IMR-90 (cell line): ENCODE measurements around the gene EHD4. TPM values are rescaled to one million over a fixed set of nuclear protein-coding genes. Genes with fewer than 3 reads are reported as not detected.

Source experiments
- ATAC-seq: fragments of 200-7000 bp; cut with Tn5 transposase; 2 replicates; pipeline ENCODE4 v1.9.1; 2020; ENCODE audit warnings: low read depth, mild to moderate bottlenecking, moderate library complexity
- BruUV-seq: library from RNA; stranded (reverse); fragments of 400-500 nt; replicated peaks from 2 replicates; lab custom pipeline; 2021; lab: Mats Ljungman, UMichigan
- CTCF ChIA-PET: fragments of 300-600 bp; formaldehyde crosslinking; extraction: SDS; loops from one replicate; lab custom pipeline; 2021; ENCODE audit warnings: antibody characterized with exemption; lab: Yijun Ruan, JAX
- POLR2A ChIA-PET: fragments of 300-600 bp; sonication (Branson Sonifier 250); formaldehyde crosslinking; loops from one replicate; lab custom pipeline; 2022; ENCODE audit warnings: antibody characterized with exemption; ENCODE audit not compliant: unreplicated experiment; lab: Charles Lee
- DNase-seq: peaks from one replicate; pipeline ENCODE4 v3.0.0; 2013
- H2AFZ ChIP-seq: replicated peaks from 2 replicates; pipeline ENCODE3; 2013; ENCODE audit warnings: low read length, mild to moderate bottlenecking; ENCODE audit not compliant: poor library complexity
- H2AK5ac ChIP-seq: 2 replicates; pipeline ENCODE4 v1.6.1; 2013; ENCODE audit warnings: low read depth, low read length, inconsistent platforms
- H2AK9ac ChIP-seq: replicated peaks from 2 replicates; pipeline ENCODE3; 2013; ENCODE audit warnings: mild to moderate bottlenecking, low read depth, low read length, moderate library complexity; ENCODE audit not compliant: poor library complexity
- H2BK120ac ChIP-seq: 2 replicates; pipeline ENCODE4 v1.6.1; 2013; ENCODE audit warnings: low read depth, low read length, inconsistent platforms
- H2BK15ac ChIP-seq: 3 replicates; pipeline ENCODE4 v1.6.1; 2013; ENCODE audit warnings: low read depth, low read length, inconsistent platforms
- H2BK20ac ChIP-seq: 2 replicates; pipeline ENCODE4 v1.6.1; 2013; ENCODE audit warnings: low read depth, mild to moderate bottlenecking, inconsistent platforms, low read length, moderate library complexity
- H2BK5ac ChIP-seq: 2 replicates; pipeline ENCODE4 v1.6.1; 2013; ENCODE audit warnings: mild to moderate bottlenecking, low read depth, low read length, inconsistent platforms; ENCODE audit not compliant: poor library complexity, severe bottlenecking
- H3K14ac ChIP-seq: replicated peaks from 2 replicates; pipeline ENCODE4 v1.6.1; 2013; ENCODE audit warnings: low read depth, low read length, inconsistent platforms
- H3K18ac ChIP-seq: 2 replicates; pipeline ENCODE4 v1.6.1; 2013; ENCODE audit warnings: low read depth, low read length, control low read depth
- H3K23ac ChIP-seq: 2 replicates; pipeline ENCODE4 v1.6.1; 2013; ENCODE audit warnings: low read depth, low read length, inconsistent platforms
- H3K27ac ChIP-seq: 2 replicates; pipeline ENCODE4 v1.5.1; 2013; ENCODE audit warnings: mild to moderate bottlenecking, control low read depth, low read length; ENCODE audit not compliant: insufficient read depth
- H3K27me3 ChIP-seq: 2 replicates; pipeline ENCODE4 v1.6.1; 2013; ENCODE audit warnings: low read length; ENCODE audit not compliant: control insufficient read depth, insufficient read depth
- H3K36me3 ChIP-seq: 2 replicates; pipeline ENCODE4 v1.6.1; 2013; ENCODE audit warnings: low read length, mixed read lengths; ENCODE audit not compliant: control insufficient read depth, insufficient read depth
- H3K4ac ChIP-seq: 2 replicates; pipeline ENCODE4 v1.6.1; 2013; ENCODE audit warnings: low read depth, low read length, inconsistent platforms
- H3K4me1 ChIP-seq: 2 replicates; pipeline ENCODE4 v1.6.1; 2013; ENCODE audit warnings: low read length, mixed read lengths; ENCODE audit not compliant: control insufficient read depth, insufficient read depth
- H3K4me2 ChIP-seq: 2 replicates; pipeline ENCODE4 v1.6.1; 2013; ENCODE audit warnings: low read depth, mild to moderate bottlenecking, control low read depth, low read length, moderate library complexity
- H3K4me3 ChIP-seq: 2 replicates; pipeline ENCODE4 v1.5.1; 2013; ENCODE audit warnings: low read depth, mild to moderate bottlenecking, control low read depth, low read length, moderate library complexity; ENCODE audit not compliant: insufficient read depth
- H3K56ac ChIP-seq: 2 replicates; pipeline ENCODE4 v1.6.1; 2013; ENCODE audit warnings: low read length, inconsistent platforms; ENCODE audit not compliant: insufficient read depth; ENCODE audit errors: extremely low read depth
- H3K79me1 ChIP-seq, 2 experiments: 2 replicates each; pipeline ENCODE4 v1.6.1; 2013; ENCODE audit warnings: low read length in 2 of 2, inconsistent platforms in 1 of 2, low read depth in 1 of 2
- H3K9ac ChIP-seq: 2 replicates; pipeline ENCODE4 v1.6.1; 2013; ENCODE audit warnings: low read depth, low read length, control low read depth
- H3K9me1 ChIP-seq: 2 replicates; pipeline ENCODE4 v1.6.1; 2013; ENCODE audit warnings: low read length, inconsistent platforms; ENCODE audit not compliant: insufficient read depth
- H3K9me3 ChIP-seq: 2 replicates; pipeline ENCODE4 v1.6.1; 2013; ENCODE audit warnings: low read length; ENCODE audit not compliant: control insufficient read depth, insufficient read depth
- H4K20me1 ChIP-seq: 2 replicates; pipeline ENCODE4 v1.6.1; 2013; ENCODE audit warnings: low read length, inconsistent platforms; ENCODE audit not compliant: insufficient read depth
- H4K5ac ChIP-seq: 2 replicates; pipeline ENCODE4 v1.6.1; 2013; ENCODE audit warnings: mild to moderate bottlenecking, low read depth, low read length, control low read depth
- H4K8ac ChIP-seq, 2 experiments: 2 replicates each; pipeline ENCODE4 v1.6.1; 2013; ENCODE audit warnings: low read depth in 2 of 2, low read length in 2 of 2, control low read depth in 1 of 2, inconsistent platforms in 1 of 2
- H4K91ac ChIP-seq: 2 replicates; pipeline ENCODE4 v1.6.1; 2013; ENCODE audit warnings: low read depth, low read length, inconsistent platforms; ENCODE audit not compliant: insufficient read depth
- BHLHE40 ChIP-seq: fragments of 150-350 bp; IDR thresholded peaks from 2 replicates; pipeline ENCODE4 v1.6.1; 2016; ENCODE audit warnings: mild to moderate bottlenecking, low read depth, low read length
- CEBPB ChIP-seq: IDR thresholded peaks from 2 replicates; pipeline ENCODE4 v1.6.1; 2012; ENCODE audit warnings: low read depth, low read length, improper control_type of control experiment
- ELK1 ChIP-seq: fragments of 150-350 bp; IDR thresholded peaks from 2 replicates; pipeline ENCODE4 v1.6.1; 2016; ENCODE audit warnings: low read depth, mild to moderate bottlenecking, low read length, moderate library complexity, borderline replicate concordance
- FOS ChIP-seq: fragments of 150-350 bp; IDR thresholded peaks from 2 replicates; pipeline ENCODE4 v1.6.1; 2016; ENCODE audit warnings: low read depth, low read length
- MAFK ChIP-seq: IDR thresholded peaks from 2 replicates; pipeline ENCODE4 v1.6.1; 2012; ENCODE audit warnings: low read depth, low read length, improper control_type of control experiment
- MAZ ChIP-seq: IDR thresholded peaks from 2 replicates; pipeline ENCODE4 v1.6.1; 2012; ENCODE audit warnings: low read depth, mild to moderate bottlenecking, low read length, improper control_type of control experiment, moderate library complexity, borderline replicate concordance
- NFE2L2 ChIP-seq: fragments of 150-350 bp; IDR thresholded peaks from 2 replicates; pipeline ENCODE4 v1.6.1; 2016; ENCODE audit warnings: low read depth, mild to moderate bottlenecking, low read length
- POLR2A ChIP-seq: IDR thresholded peaks from 2 replicates; pipeline ENCODE4 v1.6.1; 2012; ENCODE audit warnings: mild to moderate bottlenecking, low read depth, low read length
- RAD21 ChIP-seq: IDR thresholded peaks from 2 replicates; pipeline ENCODE4 v1.6.1; 2012; ENCODE audit warnings: low read length, improper control_type of control experiment
- RCOR1 ChIP-seq: IDR thresholded peaks from 2 replicates; pipeline ENCODE4 v1.6.1; 2012; ENCODE audit warnings: mild to moderate bottlenecking, low read length, improper control_type of control experiment; ENCODE audit not compliant: insufficient replicate concordance
- RFX5 ChIP-seq: IDR thresholded peaks from 2 replicates; pipeline ENCODE4 v1.8.0; 2012; ENCODE audit warnings: low read depth, mild to moderate bottlenecking, low read length, moderate library complexity
- SMC3 ChIP-seq: fragments of 150-350 bp; IDR thresholded peaks from 2 replicates; pipeline ENCODE4 v1.6.1; 2016; ENCODE audit warnings: low read depth, mild to moderate bottlenecking, antibody characterized with exemption, low read length, moderate library complexity
- WGBS, 2 experiments: methylation state at CpG; one replicate each; pipeline versions ENCODE4 v1.1.5 to v1.1.7; 2013; ENCODE audit warnings: missing lambda C conversion rate in 2 of 2; ENCODE audit not compliant: insufficient read length in 1 of 2; ENCODE audit errors: extremely low coverage in 2 of 2; 5-methylcytosine and 5-hydroxymethylcytosine counted together
- dilution Hi-C: fragments of 300-500 bp; cut with HindIII; formaldehyde crosslinking; loops from one replicate; pipeline ENCODE4 v1.14.3; 2018; ENCODE audit warnings: low sequenced_read_pairs; ENCODE audit not compliant: unreplicated experiment
- in situ Hi-C: fragments of 300-500 bp; cut with MboI; formaldehyde crosslinking; loops from 3 replicates; pipeline ENCODE4 v1.14.3; 2019; ENCODE audit warnings: low sequenced_read_pairs, inconsistent platforms, mixed read lengths
- intact Hi-C: fragments of 100-400 bp; cut with micrococcal nuclease; formaldehyde crosslinking; loops from 2 replicates; pipeline ENCODE4 v1.10.0; 2022
- polyA plus RNA-seq, 3 experiments: library from polyadenylated mRNA; depleted of rRNA; stranded (reverse); fragments of >200 nt; gene quantifications; 2 replicates each; pipeline ENCODE4 v1.2.3, GENCODE V29; 2012; ENCODE audit warnings: low replicate concordance in 1 of 3
- total RNA-seq: library from RNA; depleted of rRNA; stranded (reverse); fragments of >200 nt; gene quantifications from 2 replicates; pipeline ENCODE4 v1.2.3, GENCODE V29; 2012
- TF ChIP-seq, protein P1 (sequence below): conservative IDR thresholded peaks from 2 replicates; pipeline ENCODE4 v1.5.1; 2012; ENCODE audit warnings: mild to moderate bottlenecking, low read depth, low read length, improper control_type of control experiment

EHD4 gene
- total and polyA plus RNA-seq, 2 of the 4 experiments (the other 2 are of a cell fraction) = 21.0 to 29.0 TPM

DNA sequence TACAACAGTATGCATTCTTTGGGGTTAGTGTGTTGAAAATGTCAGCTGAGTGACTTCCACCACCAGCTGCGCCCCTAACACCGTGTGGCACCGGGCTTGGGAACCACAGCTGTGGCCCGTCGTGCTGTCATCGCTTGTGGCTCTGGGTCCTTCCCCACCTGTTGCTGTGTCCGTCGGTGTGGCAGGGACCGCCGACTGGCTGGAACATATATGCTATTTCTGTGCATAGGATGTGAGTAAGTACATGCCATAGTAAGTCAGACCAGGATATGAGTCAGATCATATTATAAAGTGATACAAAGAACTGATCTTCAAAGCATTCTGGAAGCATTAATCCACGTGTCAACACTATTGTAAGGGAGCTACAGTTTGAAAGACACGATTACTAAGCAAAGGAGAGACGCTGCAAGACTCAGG lies 31.9 kb downstream of the EHD4 start:
- WGBS, 2 experiments = 0% methylated on average over 1 of the region's 13 CpGs; no CpG with 5 or more reads in 1 of the 2 experiments
- CTCF ChIA-PET = interaction anchor here (1.3 kb wide), 1 partner anchor 10 kb away, joined by 3 read pairs; no protein-coding TSS in a partner anchor
- ATAC-seq (peak; percentile 19), DNase-seq (peak; percentile 87)
- dilution Hi-C loops = no loop called here
- Histone ChIP-seq H4K5ac (peak overlapping the region; percentile 56; the same call in 1 of the 2 replicates), H3K4me1 (peaks cover 39% of the 10 kb centered on the region), H4K91ac (peak overlapping the region; percentile 71), H2AK9ac (peak overlapping the region; percentile 8), H3K9me1 (peaks cover 45% of the 10 kb centered on the region), H3K79me1 (peaks cover 48 to 84% of the 10 kb centered on the region in 2 experiments), H3K14ac (peak overlapping the region; percentile 50; the same call in 1 of the 2 replicates), H2BK5ac (peak overlapping the region; percentile 68), H4K20me1 (no peaks in the 10 kb centered on the region), H2AFZ (peak overlapping the region; percentile 79), H4K8ac (peak overlapping the region; percentile 69 to 71), H3K36me3 (peaks cover 1% of the 10 kb centered on the region; the same call in 1 of the 2 replicates), H3K27me3 (no peaks in the 10 kb centered on the region), H3K27ac (peak overlapping the region; percentile 34; the same call in 1 of the 2 replicates), H3K4me3 (no peak overlapping the region), H2AK5ac (peak overlapping the region; percentile 80), H3K56ac (peak overlapping the region; percentile 18; the same call in 1 of the 2 replicates), H2BK20ac (peak overlapping the region; percentile 93), H2BK15ac (peak overlapping the region; percentile 88; the same call in 2 of the 3 replicates), H3K9ac (no peak overlapping the region), H3K4ac (peak overlapping the region; percentile 75), H3K18ac (peak overlapping the region; percentile 65; the same call in 1 of the 2 replicates), H2BK120ac (peak overlapping the region; percentile 81), H3K9me3 (no peaks in the 10 kb centered on the region), H3K4me2 (peak overlapping the region; percentile 6; the same call in 1 of the 2 replicates), H3K23ac (peak overlapping the region; percentile 57; the same call in 1 of the 2 replicates)
- in situ Hi-C loops = no loop called here
- BruUV-seq = no TSS peak
- POLR2A ChIA-PET = interaction anchor here (0.6 kb wide), 1 partner anchor 12 kb away, joined by 4 read pairs; no protein-coding TSS in a partner anchor
- TF ChIP-seq MAZ (no peak), RFX5 (no peak), RCOR1 (no peak), CEBPB (no peak), RAD21 (no peak), BHLHE40 (peak; percentile 60), FOS (peak; percentile 28; the same call in 1 of the 2 replicates), MAFK (no peak), ELK1 (no peak), NFE2L2 (no peak), SMC3 (no peak), POLR2A (no peak)
- TF ChIP-seq, protein P1, sequence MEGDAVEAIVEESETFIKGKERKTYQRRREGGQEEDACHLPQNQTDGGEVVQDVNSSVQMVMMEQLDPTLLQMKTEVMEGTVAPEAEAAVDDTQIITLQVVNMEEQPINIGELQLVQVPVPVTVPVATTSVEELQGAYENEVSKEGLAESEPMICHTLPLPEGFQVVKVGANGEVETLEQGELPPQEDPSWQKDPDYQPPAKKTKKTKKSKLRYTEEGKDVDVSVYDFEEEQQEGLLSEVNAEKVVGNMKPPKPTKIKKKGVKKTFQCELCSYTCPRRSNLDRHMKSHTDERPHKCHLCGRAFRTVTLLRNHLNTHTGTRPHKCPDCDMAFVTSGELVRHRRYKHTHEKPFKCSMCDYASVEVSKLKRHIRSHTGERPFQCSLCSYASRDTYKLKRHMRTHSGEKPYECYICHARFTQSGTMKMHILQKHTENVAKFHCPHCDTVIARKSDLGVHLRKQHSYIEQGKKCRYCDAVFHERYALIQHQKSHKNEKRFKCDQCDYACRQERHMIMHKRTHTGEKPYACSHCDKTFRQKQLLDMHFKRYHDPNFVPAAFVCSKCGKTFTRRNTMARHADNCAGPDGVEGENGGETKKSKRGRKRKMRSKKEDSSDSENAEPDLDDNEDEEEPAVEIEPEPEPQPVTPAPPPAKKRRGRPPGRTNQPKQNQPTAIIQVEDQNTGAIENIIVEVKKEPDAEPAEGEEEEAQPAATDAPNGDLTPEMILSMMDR = no peak
- intact Hi-C loops = no loop called here
